AG04450 (cell line): ENCODE data around the gene MFAP2. TPM values are rescaled to one million over a fixed set of nuclear protein-coding genes. Genes with fewer than 3 reads are reported as not detected.

Experiments
- CTCF ChIA-PET: fragments of 300-600, 350-600 bp; formaldehyde crosslinking; extraction: SDS; loops from one replicate; lab custom pipeline; 2022; ENCODE audit warnings: antibody characterized with exemption, inconsistent platforms; lab: Charles Lee
- POLR2A ChIA-PET: fragments of 350-600 bp; formaldehyde crosslinking; extraction: SDS; loops from one replicate; lab custom pipeline; 2021; ENCODE audit warnings: antibody characterized with exemption, inconsistent platforms; lab: Yijun Ruan, JAX
- DNase-seq: peaks from one replicate; pipeline ENCODE4 v3.0.0-alpha.2; 2011; ENCODE audit warnings: low read depth, low spot score
- H3K27ac ChIP-seq: one replicate; pipeline ENCODE4 v1.5.1; 2012; ENCODE audit warnings: low read depth, low read length, control low read depth
- H3K27me3 ChIP-seq: one replicate; pipeline ENCODE4 v1.6.0; 2012; ENCODE audit warnings: low read length; ENCODE audit not compliant: control insufficient read depth, insufficient read depth
- H3K4me3 ChIP-seq: 2 replicates; pipeline ENCODE4 v1.5.1; 2011; ENCODE audit warnings: mild to moderate bottlenecking, low read depth, low read length, control low read depth
- H3K9me3 ChIP-seq: 2 replicates; pipeline ENCODE4 v1.5.1; 2012; ENCODE audit warnings: low read length; ENCODE audit not compliant: control insufficient read depth, insufficient read depth
- CTCF ChIP-seq: IDR thresholded peaks from 2 replicates; pipeline ENCODE4 v1.5.1; 2011; ENCODE audit warnings: low read depth, low read length, control low read depth, inconsistent platforms
- polyA plus RNA-seq: library from polyadenylated mRNA; depleted of rRNA; stranded (reverse); fragments of >200 nt; gene quantifications from 2 replicates; pipeline ENCODE4 v1.2.3, GENCODE V29; 2011; rRNA removed

Gene MFAP2
- polyA plus RNA-seq, 1 experiment, result 30.9 TPM

GRCh38 chr1:16925635-16926490 lies 54.6 kb downstream of the MFAP2 start:
- POLR2A ChIA-PET, result interaction anchor here (0.6 kb wide), 1 partner anchor 21 kb away, joined by 3 read pairs; no protein-coding TSS in a partner anchor
- no peaks in the 10 kb centered on the region for H3K27me3 ChIP-seq
- no peak overlapping the region for H3K27ac ChIP-seq
- H3K4me3 ChIP-seq, result no peak overlapping the region
- DNase-seq, result no peak
- no peak for TF ChIP-seq CTCF
- no peaks in the 10 kb centered on the region; the same call in 1 of the 2 replicates for H3K9me3 ChIP-seq
- CTCF ChIA-PET, result no interaction called here

GRCh38 chr1:16924919-16925477 lies 55.4 kb downstream of the MFAP2 start:
- 0 out of 2 replicates have a peak, but pooled peaks have one; percentile 19 for TF ChIP-seq CTCF
- CTCF ChIA-PET, result no interaction called here
- no peak for DNase-seq

More at GRCh38 chr1:16924919-16925477, 55.4 kb downstream of the MFAP2 start:
- Histone ChIP-seq H3K9me3 (no peaks in the 10 kb centered on the region; the same call in 1 of the 2 replicates), H3K27me3 (no peaks in the 10 kb centered on the region), H3K27ac (no peak overlapping the region), H3K4me3 (no peak overlapping the region)
- POLR2A ChIA-PET, result no interaction called here

Other genes with a start within 250 kb of the MFAP2 start
- gene RNU1-4, start 240.1 kb downstream of the MFAP2 start, polyA plus RNA-seq, result under 0.01 TPM in 1 of 2 replicates, not detected in the other
- gene RNU1-2, start 84.6 kb downstream of the MFAP2 start, polyA plus RNA-seq, result under 0.01 TPM in 1 of 2 replicates, not detected in the other
- gene CROCC, start 58.7 kb downstream of the MFAP2 start, polyA plus RNA-seq, result 3.9 and 4.2 TPM in 2 replicates
- gene ATP13A2, start 31.3 kb upstream of the MFAP2 start, polyA plus RNA-seq, result 5.6 and 8.8 TPM in 2 replicates
- 206 and 232 TPM in 2 replicates for gene SDHB, start 73.4 kb upstream of the MFAP2 start, polyA plus RNA-seq
- not detected in 2 replicates for gene PADI2, start 138.8 kb upstream of the MFAP2 start, polyA plus RNA-seq
- not detected in 2 replicates for gene PADI1, start 224.5 kb upstream of the MFAP2 start, polyA plus RNA-seq